PFSK-1 (cell line): ENCODE data around the gene PTPN4.
A peak's percentile ranks its signal among the peaks of the same experiment; 100 is the strongest.

ENCODE experiments used
- FOXP2 ChIP-seq: optimal IDR thresholded peaks from 2 replicates; pipeline ENCODE3; 2011; ENCODE audit warnings: borderline replicate concordance, control low read depth, inconsistent platforms; ENCODE audit not compliant: insufficient read depth; ENCODE audit errors: extremely low read length, extremely low read depth
- POLR2AphosphoS5 ChIP-seq: IDR thresholded peaks from 2 replicates; pipeline ENCODE4 v1.6.1; 2012; ENCODE audit warnings: low read depth, mild to moderate bottlenecking, control low read depth, low read length, moderate library complexity
- REST ChIP-seq, 2 experiments: IDR thresholded peaks; 2 replicates each; pipeline versions ENCODE4 v1.6.1 to v1.8.0; 2011 to 2012; ENCODE audit warnings: low read depth in 2 of 2, low read length in 2 of 2, control low read depth in 1 of 2, inconsistent platforms in 1 of 2, mild to moderate bottlenecking in 1 of 2, moderate library complexity in 1 of 2; ENCODE audit not compliant: insufficient read depth in 1 of 2
- SIN3A ChIP-seq: IDR thresholded peaks from 2 replicates; pipeline ENCODE4 v1.6.1; 2012; ENCODE audit warnings: mild to moderate bottlenecking, low read length, moderate library complexity, borderline replicate concordance; ENCODE audit not compliant: insufficient read depth
- TAF1 ChIP-seq: IDR thresholded peaks from 2 replicates; pipeline ENCODE4 v1.6.1; 2012; ENCODE audit warnings: low read length, control low read depth, borderline replicate concordance; ENCODE audit not compliant: insufficient read depth

Gene PTPN4

GRCh38 chr2:120012363-120012762 lies 252.6 kb downstream of the PTPN4 start:
- no peak for TF ChIP-seq TAF1
- no peak for TF ChIP-seq SIN3A
- no peak for TF ChIP-seq FOXP2

- TF ChIP-seq SIN3A: no peak
- TF ChIP-seq FOXP2: peak; percentile 51
- TF ChIP-seq TAF1: no peak
Measured at GRCh38 chr2:120012771-120013596, 253.3 kb downstream of the PTPN4 start, which contains the start of gene EPB41L5. TSS of gene EPB41L5 (plus strand) at chr2:120013077. CDS start at chr2:120019085, 6,008 bp downstream.

- no peak for TF ChIP-seq REST (IDR thresholded peaks at IDR 0.05; ENCODE audit: insufficient read depth in 1 of 2, low read depth in 2 of 2, low read length in 2 of 2)
- TF ChIP-seq FOXP2: no peak
- no peak for TF ChIP-seq TAF1
- no peak for TF ChIP-seq SIN3A
Measured at GRCh38 chr2:120013597-120014223, 254.0 kb downstream of the PTPN4 start.

- TF ChIP-seq POLR2AphosphoS5 (no peak), FOXP2 (no peak), REST (IDR thresholded peaks at IDR 0.05; ENCODE audit: insufficient read depth in 1 of 2, low read depth in 2 of 2, low read length in 2 of 2) (no peak), SIN3A (no peak), TAF1 (no peak)
Measured at GRCh38 chr2:120014226-120014980, 254.7 kb downstream of the PTPN4 start.

GRCh38 chr2:120016800-120017199 lies 257.1 kb downstream of the PTPN4 start:
- TF ChIP-seq TAF1 (no peak), FOXP2 (no peak), REST (IDR thresholded peaks at IDR 0.05; ENCODE audit: insufficient read depth in 1 of 2, low read depth in 2 of 2, low read length in 2 of 2) (no peak), SIN3A (no peak), POLR2AphosphoS5 (no peak)

- no peak for TF ChIP-seq SIN3A
- no peak for TF ChIP-seq REST (IDR thresholded peaks at IDR 0.05; ENCODE audit: insufficient read depth in 1 of 2, low read depth in 2 of 2, low read length in 2 of 2)
- TF ChIP-seq POLR2AphosphoS5: no peak
- no peak for TF ChIP-seq TAF1
- no peak for TF ChIP-seq FOXP2
Measured at GRCh38 chr2:120017201-120017600, 257.5 kb downstream of the PTPN4 start.
